ENCODE results near the gene GARRE1.
"Not testable (repeated sequence)": the region's sequence is repeated elsewhere in the genome, so short reads cannot be mapped to it uniquely, and the experiment has no call there.

Gene GARRE1, protein sequence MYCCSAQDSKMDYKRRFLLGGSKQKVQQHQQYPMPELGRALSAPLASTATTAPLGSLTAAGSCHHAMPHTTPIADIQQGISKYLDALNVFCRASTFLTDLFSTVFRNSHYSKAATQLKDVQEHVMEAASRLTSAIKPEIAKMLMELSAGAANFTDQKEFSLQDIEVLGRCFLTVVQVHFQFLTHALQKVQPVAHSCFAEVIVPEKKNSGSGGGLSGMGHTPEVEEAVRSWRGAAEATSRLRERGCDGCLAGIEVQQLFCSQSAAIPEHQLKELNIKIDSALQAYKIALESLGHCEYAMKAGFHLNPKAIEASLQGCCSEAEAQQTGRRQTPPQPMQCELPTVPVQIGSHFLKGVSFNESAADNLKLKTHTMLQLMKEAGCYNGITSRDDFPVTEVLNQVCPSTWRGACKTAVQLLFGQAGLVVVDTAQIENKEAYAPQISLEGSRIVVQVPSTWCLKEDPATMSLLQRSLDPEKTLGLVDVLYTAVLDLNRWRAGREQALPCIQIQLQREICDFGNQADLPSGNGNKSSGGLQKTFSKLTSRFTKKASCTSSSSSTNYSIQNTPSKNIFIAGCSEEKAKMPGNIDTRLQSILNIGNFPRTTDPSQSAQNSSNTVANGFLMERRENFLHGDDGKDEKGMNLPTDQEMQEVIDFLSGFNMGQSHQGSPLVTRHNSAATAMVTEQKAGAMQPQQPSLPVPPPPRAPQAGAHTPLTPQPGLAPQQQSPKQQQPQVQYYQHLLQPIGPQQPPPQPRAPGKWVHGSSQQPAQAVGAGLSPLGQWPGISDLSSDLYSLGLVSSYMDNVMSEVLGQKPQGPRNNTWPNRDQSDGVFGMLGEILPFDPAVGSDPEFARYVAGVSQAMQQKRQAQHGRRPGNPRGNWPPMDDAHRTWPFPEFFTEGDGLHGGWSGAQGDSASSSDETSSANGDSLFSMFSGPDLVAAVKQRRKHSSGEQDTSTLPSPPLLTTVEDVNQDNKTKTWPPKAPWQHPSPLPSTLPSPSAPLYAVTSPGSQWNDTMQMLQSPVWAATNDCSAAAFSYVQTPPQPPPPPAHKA (N-terminal part only)

DNA sequence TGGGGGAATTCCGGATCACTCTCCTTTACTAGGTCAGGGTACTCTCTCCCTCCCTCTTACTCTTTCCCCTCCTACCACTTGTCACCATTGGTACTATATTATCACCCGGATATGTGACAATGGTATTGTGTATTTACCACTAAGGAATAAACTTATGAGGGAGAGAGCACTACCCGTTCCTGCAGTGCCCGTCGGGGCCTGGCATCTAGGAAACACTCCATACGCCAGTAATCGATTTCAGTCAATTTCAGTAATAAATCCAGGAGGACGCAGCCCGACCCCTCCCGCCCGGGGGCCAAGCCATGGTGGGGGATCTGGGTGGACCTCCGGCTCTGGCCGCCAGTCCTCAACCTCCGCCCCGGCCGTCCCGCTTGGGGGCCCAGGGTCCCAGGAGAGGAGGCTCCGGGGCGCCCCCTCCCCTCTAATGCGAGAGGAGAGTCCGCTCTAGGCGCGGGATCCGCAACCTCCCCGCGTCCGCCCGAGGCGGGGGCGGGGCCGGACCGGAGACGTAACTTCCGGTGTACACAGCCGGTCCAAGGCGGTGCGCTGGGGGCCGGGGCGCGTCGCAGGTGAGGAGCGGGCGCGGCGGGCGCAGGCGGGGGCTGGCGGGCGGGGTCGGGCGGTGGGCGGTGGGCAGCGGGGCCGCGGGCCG, at the start of gene GARRE1:
TSS of gene GARRE1 (plus strand) at position 509 of the 652 bp plus-strand sequence. CDS start 45,920 bp downstream, outside the sequence.
- DNase-seq (ENCODE audit: low read depth, low spot score): peak; percentile 88

DNA sequence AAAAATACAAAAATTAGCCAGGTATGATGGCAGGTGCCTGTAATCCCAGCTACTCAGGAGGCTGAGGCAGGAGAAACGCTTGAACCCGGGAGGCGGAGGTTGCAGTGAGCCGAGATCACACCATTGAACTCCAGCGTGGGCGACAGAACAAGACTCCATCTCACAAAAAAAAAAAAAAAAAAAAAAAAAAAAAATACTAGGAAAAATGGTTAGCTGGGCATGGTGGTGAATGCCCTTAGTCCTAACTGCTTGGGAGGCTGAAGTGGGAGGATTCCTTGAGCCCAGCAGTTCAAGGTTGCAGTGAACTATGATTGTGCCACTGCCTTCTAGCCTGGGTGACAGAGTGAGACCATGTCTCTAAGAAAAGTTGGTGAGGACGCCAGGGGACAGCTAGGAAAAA, 49.0 kb upstream of the GARRE1 start:
- DNase-seq (ENCODE audit: low read depth, low spot score): not testable (repeated sequence)

DNA sequence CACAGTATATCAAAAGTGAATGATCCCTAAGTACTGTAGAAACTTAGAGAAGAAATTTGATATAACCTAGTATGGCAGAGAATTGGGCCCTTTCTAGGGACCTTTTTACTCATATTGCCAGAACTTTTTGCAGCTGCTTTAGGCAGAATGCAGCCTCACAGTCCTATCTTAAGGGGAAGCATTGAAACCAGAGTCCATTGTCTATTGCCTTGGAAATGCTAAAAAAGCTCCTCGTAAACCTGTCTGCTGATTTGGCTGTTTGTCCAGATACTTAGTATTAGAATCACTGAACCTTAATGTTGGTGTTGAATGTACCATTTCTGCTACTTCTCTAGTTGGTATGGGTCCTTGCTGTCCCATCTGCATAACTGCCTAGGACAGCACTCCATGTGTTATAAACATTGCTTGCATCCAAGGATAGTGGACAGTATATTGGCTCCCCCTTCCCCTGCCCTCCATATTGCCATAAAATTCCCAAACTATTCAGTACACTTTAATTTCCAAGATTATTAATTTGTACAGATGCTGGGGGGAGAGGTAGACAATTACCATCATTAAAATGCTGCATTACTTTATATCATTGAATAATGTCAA, 46.0 kb upstream of the GARRE1 start:
- DNase-seq (ENCODE audit: low read depth, low spot score): no peak

DNA sequence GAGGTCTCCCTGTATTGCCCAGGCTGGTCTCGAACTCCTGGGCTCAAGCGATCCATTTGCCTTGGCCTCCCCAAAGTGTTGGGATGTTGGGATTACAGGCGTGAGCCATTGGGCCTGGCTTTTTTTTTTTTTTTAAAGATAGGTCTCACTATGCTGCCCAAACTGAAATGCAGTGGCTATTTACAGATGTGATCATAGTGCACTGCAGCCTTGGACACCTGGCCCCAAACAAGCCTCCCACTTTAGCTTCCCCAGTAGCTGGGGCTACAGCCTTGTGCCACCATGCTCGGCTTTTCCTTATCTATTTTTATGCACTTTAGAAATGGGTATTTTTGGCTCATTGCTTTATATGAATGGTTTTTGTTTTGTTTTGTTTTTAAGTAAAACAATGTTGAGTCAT, 44.6 kb upstream of the GARRE1 start:
- no peak for DNase-seq (ENCODE audit: low read depth, low spot score)

DNA sequence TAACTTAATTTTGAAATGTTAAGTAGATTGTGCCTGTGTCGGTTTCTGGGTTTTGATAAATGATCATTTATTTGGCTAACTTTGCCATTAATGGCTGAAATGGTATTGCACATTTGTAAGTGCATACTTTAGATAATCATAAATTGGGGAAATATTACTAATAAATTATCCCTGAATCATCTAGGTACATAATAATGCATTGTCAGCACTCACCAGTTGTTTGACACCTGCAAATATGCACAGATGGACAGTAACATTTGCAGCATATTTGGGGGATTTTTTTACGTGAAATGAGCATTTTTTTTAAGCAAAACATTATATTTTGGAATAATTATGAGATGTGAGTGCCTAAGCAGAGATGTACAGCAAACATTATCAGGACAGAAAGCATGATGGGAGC, 41.1 kb upstream of the GARRE1 start:
- DNase-seq (ENCODE audit: low read depth, low spot score): no peak

DNA sequence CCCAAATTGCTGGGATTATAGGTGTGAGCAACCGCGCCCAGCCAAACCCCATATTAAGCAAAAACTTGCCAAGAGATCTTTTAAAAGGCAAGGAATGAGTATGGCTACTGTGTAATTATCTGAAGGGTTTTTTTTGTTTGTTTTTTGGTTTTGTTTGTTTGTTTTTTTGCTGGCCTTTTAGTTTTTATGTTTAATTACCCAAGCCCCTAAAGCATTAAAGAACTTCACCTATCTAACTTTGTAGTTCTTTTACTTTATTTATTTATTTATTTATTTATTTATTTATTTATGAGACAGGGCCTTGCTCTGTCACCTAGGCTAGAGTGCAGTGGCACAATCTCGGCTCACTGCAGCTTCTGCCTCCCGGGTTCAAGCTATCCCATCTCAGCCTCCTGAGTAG, 40.3 kb upstream of the GARRE1 start:
- DNase-seq (ENCODE audit: low read depth, low spot score): no peak

DNA sequence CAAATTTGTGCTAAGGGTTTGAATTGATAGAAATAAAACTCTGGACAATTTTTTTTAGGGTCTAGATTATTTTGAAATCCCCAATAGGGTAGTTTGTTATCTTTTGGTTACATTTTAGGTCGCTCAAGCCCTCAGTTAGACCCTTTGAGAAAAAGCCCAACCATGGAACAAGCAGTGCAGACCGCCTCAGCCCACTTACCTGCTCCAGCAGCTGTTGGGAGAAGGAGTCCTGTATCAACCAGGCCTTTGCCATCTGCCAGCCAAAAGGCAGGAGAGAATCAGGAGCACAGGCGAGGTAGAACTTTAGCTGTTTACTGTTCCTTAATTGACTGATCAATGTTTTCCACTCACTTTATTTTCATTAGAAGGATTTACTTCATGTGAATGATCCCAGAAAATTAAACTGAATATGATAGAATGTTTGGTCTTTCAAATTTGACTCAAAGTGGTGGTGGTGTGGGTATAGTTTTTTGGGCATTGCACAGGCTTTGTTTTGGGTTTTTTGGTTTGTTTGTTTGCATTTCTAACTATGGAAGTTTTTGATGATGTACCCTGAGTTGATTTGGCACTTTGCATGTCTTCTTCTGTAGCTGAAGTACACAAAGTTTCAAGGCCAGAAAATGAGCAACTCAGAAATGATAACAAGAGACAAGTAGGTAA, 39.2 kb upstream of the GARRE1 start:
- DNase-seq (ENCODE audit: low read depth, low spot score): no peak

DNA sequence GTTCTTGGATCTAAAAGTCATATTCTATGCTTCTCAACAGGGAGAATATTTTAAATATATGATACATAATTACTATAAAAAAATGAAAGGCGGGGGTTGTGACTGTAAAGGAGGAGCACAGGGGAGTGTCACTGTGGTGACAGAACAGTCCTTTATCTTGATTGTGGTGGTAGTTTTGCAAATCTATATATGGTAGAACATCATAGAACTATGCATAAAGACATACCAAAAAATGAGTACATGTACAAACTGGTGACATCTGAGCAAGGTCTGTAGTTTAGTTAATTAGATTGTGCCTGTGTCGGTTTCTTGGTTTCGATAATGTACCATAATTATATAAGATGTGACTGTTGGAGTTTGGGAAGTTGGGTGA, 38.7 kb upstream of the GARRE1 start:
- no peak for DNase-seq (ENCODE audit: low read depth, low spot score)

DNA sequence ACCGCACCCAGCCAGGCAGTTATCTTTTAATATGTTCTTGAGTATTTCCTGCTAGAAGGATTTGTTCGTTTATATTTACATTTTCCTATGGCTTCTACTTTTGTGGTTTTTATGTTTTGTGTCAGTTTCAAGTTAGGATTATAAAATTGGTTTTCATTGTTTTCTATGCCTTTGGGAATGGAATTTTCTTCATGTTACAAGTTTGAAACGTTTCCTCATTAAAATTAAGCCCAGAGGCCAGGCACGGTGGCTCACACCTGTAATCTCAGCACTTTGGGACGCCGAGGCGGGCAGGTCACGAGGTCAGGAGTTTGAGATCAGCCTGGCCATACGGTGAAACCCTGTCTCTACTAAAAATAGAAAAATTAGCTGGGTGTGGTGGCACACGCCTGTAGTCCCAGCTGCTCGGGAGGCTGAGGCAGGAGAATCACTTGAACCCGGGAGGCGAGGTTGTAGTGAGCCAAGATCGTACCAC, 37.6 kb upstream of the GARRE1 start:
- DNase-seq (ENCODE audit: low read depth, low spot score): not testable (repeated sequence)

DNA sequence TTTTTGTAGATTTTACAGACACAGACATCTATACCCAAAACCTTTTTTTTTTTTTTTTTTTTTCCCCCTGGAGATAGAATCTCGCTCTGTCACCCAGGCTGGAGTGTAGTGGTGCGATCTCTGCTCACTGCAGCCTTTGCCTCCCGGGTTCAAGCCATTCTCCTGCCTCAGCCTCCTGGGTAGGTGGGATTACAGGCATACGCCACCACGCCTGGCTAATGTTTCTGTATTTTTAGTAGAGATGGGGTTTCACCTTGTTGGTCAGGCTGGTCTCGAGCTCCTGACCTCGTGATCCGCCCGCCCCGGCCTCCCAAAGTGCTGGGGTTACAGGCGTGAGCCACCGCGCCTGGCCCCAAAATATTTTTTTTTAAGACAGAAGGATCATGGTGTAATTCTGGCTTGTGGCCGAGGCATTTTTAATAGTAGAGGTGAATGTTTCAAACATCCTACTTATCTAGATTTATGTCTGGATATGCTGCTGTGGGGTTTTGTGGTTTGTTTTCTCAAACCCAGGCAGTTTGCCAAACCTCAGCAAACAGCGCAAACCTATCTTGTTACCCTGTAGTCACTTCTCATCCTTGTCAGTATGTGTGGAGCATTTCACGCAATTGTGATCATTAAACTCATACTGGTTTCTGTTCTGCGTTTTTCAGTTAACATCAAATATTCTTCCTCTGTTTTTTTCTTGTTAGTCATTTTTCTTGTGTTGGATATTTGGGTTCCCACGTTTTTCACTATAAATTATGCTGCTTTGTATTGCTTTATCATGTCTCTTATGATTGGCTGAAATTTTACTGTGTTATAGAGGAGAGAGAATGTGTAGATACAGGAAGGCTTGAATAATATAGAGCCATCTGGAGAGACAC, 36.2 kb upstream of the GARRE1 start:
- no peak for DNase-seq (ENCODE audit: low read depth, low spot score)

DNA sequence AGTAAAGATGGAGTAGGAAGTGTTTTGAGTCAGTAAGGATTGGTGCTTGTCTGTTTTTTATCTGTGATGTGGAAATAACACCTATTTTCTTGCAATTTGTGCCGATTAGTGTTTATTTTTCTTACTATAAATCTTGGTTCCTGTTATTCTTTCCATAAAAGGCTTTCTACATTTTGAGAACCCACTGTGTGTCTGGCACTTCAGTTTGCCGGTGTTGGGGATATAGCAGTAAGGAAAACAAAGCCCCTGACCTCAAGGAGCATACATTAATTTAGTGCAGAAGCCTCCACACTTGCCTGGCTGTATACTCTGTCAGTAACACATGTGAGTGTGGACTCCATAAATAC, 35.6 kb upstream of the GARRE1 start:
- no peak for DNase-seq (ENCODE audit: low read depth, low spot score)

DNA sequence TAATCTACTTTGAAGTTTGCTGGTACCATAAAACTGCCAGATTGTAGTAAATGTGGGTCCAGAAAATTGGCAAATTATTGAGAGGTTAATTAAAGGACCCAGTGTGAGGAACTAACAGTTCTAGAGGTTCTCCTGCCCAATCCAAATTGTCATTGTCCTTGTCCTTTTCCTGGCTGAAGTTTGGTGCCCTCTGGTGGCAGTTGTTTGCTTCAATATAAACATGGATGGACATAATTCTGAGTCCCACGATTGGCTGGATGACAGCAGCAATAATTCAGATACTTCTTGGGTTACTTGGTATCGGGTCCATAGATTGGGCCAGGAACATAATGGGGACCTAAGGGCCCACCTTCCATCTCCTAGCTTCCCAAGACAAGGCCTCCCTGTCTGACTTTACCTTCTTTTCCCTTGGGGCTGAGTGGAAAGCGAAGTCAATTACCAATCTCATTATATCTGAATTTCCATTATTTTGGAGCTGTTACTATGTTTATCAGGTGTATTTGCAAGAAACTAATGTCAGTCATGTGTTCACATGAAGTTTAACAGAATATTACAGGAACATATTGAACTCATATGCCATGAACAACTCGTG, 33.8 kb upstream of the GARRE1 start:
- peak; percentile 49 for DNase-seq (ENCODE audit: low read depth, low spot score)

DNA sequence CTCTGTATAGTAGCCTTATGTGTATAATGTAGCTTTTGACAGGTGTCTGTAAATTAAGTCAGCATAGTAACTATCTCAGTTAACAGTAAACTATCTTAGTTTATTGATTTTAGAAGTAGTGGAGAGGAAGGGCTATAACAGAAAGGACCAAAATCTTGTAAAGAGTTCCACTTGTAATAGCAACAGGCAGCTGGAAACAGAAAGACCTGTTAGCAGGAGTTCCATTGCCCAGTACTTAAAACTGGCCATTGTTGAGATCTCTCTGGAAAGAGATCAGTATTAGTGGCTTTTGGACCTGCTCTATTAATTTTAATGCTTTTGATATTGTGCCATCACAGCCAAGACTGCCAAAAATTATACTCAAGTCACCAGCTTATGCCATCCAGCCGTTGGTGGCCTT, 32.0 kb upstream of the GARRE1 start:
- no peak for DNase-seq (ENCODE audit: low read depth, low spot score)

DNA sequence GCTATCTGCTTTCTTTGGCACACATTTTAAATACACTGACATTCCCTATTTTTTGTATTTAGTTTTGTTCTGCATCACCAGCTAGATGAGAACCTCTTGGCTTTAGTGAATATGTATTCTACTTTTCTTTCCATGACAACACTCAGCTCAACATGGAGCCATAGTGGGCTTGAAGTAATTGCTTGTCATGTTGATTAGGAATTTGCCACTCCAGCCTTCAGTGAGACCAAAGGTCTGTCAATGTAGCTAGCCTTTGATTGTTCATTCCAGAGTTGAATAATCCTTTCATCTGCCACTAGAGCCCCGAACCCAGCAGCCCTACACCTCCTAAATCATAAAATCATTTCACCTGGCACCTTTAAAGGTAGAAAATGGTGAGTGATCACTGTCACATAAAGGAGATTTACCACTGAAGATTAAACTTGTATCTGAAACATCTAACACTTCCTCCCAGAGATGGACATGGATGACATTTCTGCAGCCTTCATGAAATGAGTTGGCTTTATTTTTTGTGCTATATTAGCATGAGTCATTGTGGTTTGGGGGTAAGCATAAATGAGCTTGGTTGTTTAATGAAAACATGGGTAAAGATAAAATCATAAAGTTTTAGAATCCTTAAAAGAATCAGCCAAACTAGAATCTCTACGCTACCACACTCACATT, 29.2 kb upstream of the GARRE1 start:
- peak; percentile 18 for DNase-seq (ENCODE audit: low read depth, low spot score)

DNA sequence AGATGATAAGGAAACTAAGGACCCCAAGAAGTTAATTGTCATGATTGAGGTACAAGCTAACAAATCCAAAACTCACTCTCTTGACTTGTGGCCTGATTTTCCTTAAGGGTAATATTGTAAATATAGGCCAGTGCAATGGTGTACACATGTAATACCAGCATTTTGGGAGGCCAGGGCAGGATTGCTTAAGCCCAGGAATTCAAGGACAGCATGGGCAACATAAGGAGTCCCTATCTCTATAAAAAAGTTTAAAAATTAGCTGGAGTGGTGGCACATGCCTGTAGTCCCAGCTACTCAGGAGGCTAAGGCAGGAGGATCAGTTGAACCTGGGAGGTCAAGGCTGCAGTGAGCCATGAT, 28.7 kb upstream of the GARRE1 start:
- no peak for DNase-seq (ENCODE audit: low read depth, low spot score)

DNA sequence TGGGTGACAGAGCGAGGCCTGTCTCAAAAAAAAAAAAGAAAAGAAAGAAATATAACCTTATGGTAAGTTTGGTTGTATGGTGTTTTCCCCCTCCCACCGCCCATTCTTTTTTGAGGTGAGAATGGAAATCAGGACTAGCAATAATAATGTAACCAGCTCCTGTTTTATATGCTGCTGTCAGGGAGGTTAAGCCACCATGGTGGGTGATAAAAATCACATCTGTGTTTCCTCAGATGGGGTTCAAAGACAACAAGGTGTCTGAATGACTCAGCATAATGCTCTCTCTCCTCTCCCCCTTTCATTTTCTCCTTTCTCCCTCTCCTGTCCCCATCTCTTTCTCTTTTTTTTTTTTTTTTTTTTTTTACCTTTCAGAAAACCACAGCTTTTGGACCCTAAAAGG, 28.3 kb upstream of the GARRE1 start:
- no peak for DNase-seq (ENCODE audit: low read depth, low spot score)

DNA sequence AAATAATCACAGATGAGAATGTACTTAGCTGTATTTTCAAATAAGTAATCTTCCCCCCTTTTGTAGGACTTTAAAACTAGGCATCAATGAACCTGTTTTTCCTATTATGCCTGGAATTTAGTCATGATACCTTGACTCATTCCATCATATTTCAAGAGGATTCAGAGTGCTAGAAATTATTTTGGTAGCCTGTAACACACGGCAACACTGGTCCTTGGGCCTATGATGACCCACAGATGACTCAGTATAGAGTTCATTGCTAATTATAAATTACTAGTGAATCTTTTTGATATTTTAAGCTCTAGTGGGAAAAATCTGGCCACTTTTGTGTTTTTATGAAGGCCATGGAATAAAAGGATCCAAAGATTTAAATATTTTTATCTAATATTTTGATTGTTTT, 26.0 kb upstream of the GARRE1 start:
- no peak for DNase-seq (ENCODE audit: low read depth, low spot score)

DNA sequence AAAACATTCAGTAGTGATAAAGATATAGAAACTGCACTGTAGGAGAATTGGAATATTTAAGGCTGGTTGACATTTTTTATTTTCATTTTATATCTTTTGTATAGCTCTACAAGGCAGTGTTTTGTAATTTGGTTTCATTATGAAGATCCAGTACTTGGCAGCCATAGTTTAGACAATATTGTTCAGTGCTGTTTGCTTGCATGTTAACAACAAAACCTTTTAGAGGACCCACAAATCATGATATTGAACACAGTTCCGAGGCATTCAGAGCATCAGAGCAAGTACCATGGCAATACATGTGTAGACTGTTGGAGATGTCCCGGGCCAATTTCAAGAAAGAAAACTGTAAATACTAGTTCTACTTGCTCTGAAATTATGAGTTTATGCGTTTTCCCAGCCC, 25.6 kb upstream of the GARRE1 start:
- DNase-seq (ENCODE audit: low read depth, low spot score): no peak

DNA sequence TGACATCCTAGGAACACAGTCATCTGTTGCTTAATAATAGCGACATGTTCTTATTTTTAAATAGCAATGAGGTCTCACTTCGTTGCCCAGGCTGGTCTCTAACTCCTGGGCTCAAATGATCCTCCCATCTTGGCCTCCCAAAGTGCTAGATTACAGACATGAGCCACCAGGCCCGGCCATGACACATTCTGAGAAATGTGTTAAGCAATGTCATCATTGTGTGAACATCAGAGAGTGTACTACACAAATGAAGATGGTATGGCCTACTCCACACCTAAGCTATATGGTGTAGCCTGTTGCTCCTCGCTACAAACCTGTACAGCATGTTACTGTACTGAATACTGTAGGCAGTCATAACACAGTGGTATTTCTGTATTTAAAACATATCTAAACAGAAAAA, 24.6 kb upstream of the GARRE1 start:
- DNase-seq (ENCODE audit: low read depth, low spot score): no peak

Data from ELF-1 (cell line).